Breast epithelium (tissue), 3 donors: Measurements from ENCODE around the gene MAPKAP1.

Experiments used
- POLR2A ChIP-seq: fragments of 450-650 bp; IDR thresholded peaks from one replicate; pipeline ENCODE4 v1.6.1; 2016; ENCODE audit warnings: antibody characterized with exemption, mild to moderate bottlenecking, moderate library complexity
- TF ChIP-seq, protein P1 (sequence below), 3 donors: fragments of 450-650 bp; IDR thresholded peaks; one replicate each; pipeline ENCODE4 v1.5.1; 2016 to 2017; ENCODE audit warnings: antibody characterized with exemption in 3 of 3, mild to moderate bottlenecking in 3 of 3, moderate library complexity in 3 of 3

DNA sequence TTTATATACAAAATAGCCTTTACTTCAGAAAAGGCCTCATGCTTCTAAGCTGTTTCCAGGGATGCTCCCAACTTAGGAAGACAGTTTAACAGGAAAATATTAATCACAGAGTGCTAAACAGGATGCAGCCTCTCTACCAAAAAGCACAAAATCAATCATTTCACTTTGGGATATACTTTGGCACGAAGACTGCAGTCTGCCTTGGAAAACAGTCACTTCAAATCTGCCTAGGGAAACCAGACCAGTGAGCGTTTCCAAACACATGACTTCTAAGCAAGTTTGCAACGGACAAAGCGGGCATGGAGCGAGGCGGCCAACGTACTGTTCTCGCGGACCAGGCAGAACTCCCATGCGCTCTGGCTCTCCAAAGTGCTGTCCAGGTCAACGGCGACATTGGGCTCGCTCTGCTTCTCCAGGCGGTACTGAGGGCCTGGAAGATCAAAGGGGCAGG lies 201.0 kb downstream of the MAPKAP1 start:
- TF ChIP-seq, protein P1, sequence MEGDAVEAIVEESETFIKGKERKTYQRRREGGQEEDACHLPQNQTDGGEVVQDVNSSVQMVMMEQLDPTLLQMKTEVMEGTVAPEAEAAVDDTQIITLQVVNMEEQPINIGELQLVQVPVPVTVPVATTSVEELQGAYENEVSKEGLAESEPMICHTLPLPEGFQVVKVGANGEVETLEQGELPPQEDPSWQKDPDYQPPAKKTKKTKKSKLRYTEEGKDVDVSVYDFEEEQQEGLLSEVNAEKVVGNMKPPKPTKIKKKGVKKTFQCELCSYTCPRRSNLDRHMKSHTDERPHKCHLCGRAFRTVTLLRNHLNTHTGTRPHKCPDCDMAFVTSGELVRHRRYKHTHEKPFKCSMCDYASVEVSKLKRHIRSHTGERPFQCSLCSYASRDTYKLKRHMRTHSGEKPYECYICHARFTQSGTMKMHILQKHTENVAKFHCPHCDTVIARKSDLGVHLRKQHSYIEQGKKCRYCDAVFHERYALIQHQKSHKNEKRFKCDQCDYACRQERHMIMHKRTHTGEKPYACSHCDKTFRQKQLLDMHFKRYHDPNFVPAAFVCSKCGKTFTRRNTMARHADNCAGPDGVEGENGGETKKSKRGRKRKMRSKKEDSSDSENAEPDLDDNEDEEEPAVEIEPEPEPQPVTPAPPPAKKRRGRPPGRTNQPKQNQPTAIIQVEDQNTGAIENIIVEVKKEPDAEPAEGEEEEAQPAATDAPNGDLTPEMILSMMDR (IDR thresholded peaks at IDR 0.05): no peak
- TF ChIP-seq POLR2A: no peak
